Measurements from ENCODE around the gene LSM14B. TPM values are rescaled to one million over a fixed set of nuclear protein-coding genes. Genes with fewer than 3 reads are reported as not detected.

LSM14B gene
- total RNA-seq, 2 donors from 2014 or later, result 38.6 to 38.8 TPM

- TF ChIP-seq, protein P1, sequence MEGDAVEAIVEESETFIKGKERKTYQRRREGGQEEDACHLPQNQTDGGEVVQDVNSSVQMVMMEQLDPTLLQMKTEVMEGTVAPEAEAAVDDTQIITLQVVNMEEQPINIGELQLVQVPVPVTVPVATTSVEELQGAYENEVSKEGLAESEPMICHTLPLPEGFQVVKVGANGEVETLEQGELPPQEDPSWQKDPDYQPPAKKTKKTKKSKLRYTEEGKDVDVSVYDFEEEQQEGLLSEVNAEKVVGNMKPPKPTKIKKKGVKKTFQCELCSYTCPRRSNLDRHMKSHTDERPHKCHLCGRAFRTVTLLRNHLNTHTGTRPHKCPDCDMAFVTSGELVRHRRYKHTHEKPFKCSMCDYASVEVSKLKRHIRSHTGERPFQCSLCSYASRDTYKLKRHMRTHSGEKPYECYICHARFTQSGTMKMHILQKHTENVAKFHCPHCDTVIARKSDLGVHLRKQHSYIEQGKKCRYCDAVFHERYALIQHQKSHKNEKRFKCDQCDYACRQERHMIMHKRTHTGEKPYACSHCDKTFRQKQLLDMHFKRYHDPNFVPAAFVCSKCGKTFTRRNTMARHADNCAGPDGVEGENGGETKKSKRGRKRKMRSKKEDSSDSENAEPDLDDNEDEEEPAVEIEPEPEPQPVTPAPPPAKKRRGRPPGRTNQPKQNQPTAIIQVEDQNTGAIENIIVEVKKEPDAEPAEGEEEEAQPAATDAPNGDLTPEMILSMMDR (IDR thresholded peaks at IDR 0.05), result no peak
- H3K9me3 ChIP-seq, result no peaks in the 10 kb centered on the region
- no peaks in the 10 kb centered on the region for H3K27me3 ChIP-seq
- H3K9ac ChIP-seq (ENCODE audit: low read depth in 2 of 2, low read length in 2 of 2), result no peak overlapping the region
- H3K27ac ChIP-seq, result no peak overlapping the region
- no peaks in the 10 kb centered on the region for H3K4me1 ChIP-seq
- no peak overlapping the region for H3K4me3 ChIP-seq
- no peaks in the 10 kb centered on the region for H3K36me3 ChIP-seq
- intact Hi-C loops (cut with DNase I), result no loop called here
- DNase-seq, result no peak
Measured at GRCh38 chr20:62085206-62085605, 37.1 kb upstream of the LSM14B start.

DNA sequence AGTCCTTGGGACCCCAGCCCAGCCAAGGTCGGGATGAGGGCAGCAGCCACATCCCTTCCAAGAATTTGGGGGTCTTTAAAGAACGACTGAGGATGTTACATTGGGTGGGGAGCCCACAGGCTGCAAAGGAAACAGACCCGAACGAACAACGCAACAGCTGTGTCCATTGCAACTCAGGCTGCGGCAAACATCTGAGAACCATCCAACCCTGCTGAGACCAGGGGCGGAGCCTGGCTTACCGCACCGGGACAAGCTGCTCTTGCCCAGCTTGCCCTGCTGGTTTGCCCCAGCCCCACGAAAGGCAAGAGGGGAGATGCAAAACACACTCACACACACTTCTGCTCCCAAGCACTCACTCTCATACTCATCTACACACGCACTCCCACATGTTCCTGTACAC lies 35.0 kb upstream of the LSM14B start:
- H3K4me1 ChIP-seq, result no peaks in the 10 kb centered on the region
- H3K36me3 ChIP-seq, result no peaks in the 10 kb centered on the region
- H3K9me3 ChIP-seq, result no peaks in the 10 kb centered on the region
- no peak overlapping the region for H3K9ac ChIP-seq (ENCODE audit: low read depth in 2 of 2, low read length in 2 of 2)
- no peak overlapping the region for H3K4me3 ChIP-seq
- no peak for DNase-seq
- no peaks in the 10 kb centered on the region for H3K27me3 ChIP-seq
- TF ChIP-seq, protein P1 (IDR thresholded peaks at IDR 0.05), result no peak
- H3K27ac ChIP-seq, result no peak overlapping the region
- intact Hi-C loops (cut with DNase I), result no loop called here

- intact Hi-C loops (cut with DNase I), result no loop called here
Measured at GRCh38 chr20:62087632-62088031, 34.6 kb upstream of the LSM14B start.

GRCh38 chr20:62088258-62089127 lies 33.8 kb upstream of the LSM14B start:
- no peaks in the 10 kb centered on the region for H3K36me3 ChIP-seq
- TF ChIP-seq, protein P1 (IDR thresholded peaks at IDR 0.05), result no peak
- H3K9ac ChIP-seq (ENCODE audit: low read depth in 2 of 2, low read length in 2 of 2), result no peak overlapping the region
- no peak overlapping the region for H3K27ac ChIP-seq
- H3K9me3 ChIP-seq, result no peaks in the 10 kb centered on the region
- intact Hi-C loops (cut with DNase I), result no loop called here
- no peak overlapping the region for H3K4me3 ChIP-seq
- H3K27me3 ChIP-seq, result no peaks in the 10 kb centered on the region
- DNase-seq, result no peak
- no peaks in the 10 kb centered on the region for H3K4me1 ChIP-seq

More at GRCh38 chr20:62087632-62088031, 34.6 kb upstream of the LSM14B start:
- Histone ChIP-seq H3K4me1 (no peaks in the 10 kb centered on the region), H3K27ac (no peak overlapping the region), H3K27me3 (no peaks in the 10 kb centered on the region), H3K9me3 (no peaks in the 10 kb centered on the region), H3K36me3 (no peaks in the 10 kb centered on the region), H3K9ac (ENCODE audit: low read depth in 2 of 2, low read length in 2 of 2) (no peak overlapping the region), H3K4me3 (no peak overlapping the region)
- TF ChIP-seq, protein P1 (IDR thresholded peaks at IDR 0.05), result no peak
- no peak for DNase-seq

- H3K4me1 ChIP-seq, result no peaks in the 10 kb centered on the region
- no peaks in the 10 kb centered on the region for H3K9me3 ChIP-seq
- no peaks in the 10 kb centered on the region for H3K36me3 ChIP-seq
- no peak overlapping the region for H3K9ac ChIP-seq (ENCODE audit: low read depth in 2 of 2, low read length in 2 of 2)
- H3K27me3 ChIP-seq, result no peaks in the 10 kb centered on the region
- intact Hi-C loops (cut with DNase I), result no loop called here
- no peak for DNase-seq
- H3K27ac ChIP-seq, result no peak overlapping the region
- no peak overlapping the region for H3K4me3 ChIP-seq
- TF ChIP-seq, protein P1 (IDR thresholded peaks at IDR 0.05), result no peak
Measured at GRCh38 chr20:62089393-62089792, 32.9 kb upstream of the LSM14B start.

All from colonic mucosa (tissue), 4 donors.